ENCODE measurements around the gene GGTA1. TPM values are rescaled to one million over a fixed set of nuclear protein-coding genes. Genes with fewer than 3 reads are reported as not detected.

Gene GGTA1
- total and polyA plus RNA-seq, 7 donors, result 0.50 to 7.0 (median 1.7) TPM

- peaks cover 0 to 48% (median 3%) of the 10 kb centered on the region in 3 donors for H3K27me3 ChIP-seq (ENCODE audit: insufficient read depth in 3 of 3, low read length in 2 of 3)
- WGBS, 3 donors, result 1 to 2% (median 2%) methylated on average over 29 of the region's 29 CpGs
- TF ChIP-seq, protein P1, sequence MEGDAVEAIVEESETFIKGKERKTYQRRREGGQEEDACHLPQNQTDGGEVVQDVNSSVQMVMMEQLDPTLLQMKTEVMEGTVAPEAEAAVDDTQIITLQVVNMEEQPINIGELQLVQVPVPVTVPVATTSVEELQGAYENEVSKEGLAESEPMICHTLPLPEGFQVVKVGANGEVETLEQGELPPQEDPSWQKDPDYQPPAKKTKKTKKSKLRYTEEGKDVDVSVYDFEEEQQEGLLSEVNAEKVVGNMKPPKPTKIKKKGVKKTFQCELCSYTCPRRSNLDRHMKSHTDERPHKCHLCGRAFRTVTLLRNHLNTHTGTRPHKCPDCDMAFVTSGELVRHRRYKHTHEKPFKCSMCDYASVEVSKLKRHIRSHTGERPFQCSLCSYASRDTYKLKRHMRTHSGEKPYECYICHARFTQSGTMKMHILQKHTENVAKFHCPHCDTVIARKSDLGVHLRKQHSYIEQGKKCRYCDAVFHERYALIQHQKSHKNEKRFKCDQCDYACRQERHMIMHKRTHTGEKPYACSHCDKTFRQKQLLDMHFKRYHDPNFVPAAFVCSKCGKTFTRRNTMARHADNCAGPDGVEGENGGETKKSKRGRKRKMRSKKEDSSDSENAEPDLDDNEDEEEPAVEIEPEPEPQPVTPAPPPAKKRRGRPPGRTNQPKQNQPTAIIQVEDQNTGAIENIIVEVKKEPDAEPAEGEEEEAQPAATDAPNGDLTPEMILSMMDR (IDR thresholded peaks at IDR 0.05), result no peak
- intact Hi-C loops (cut with DNase I), result loop anchor here in 1 of 2 donors (5.0 kb wide), 1 partner anchor 36 kb away; no protein-coding TSS in a partner anchor
- no peaks in the 10 kb centered on the region for H3K36me3 ChIP-seq (ENCODE audit: insufficient read depth in 1 of 2, low read depth in 1 of 2)
- ATAC-seq, result peak; percentile 20 to 58 (median 26)
- H3K4me3 ChIP-seq, result peak overlapping the region; percentile 77
- peaks cover 7% of the 10 kb centered on the region for H3K9me3 ChIP-seq
- peak; percentile 37 to 63 for DNase-seq
- peak overlapping the region; percentile 52 for H3K27ac ChIP-seq
- peaks cover 16% of the 10 kb centered on the region for H3K4me1 ChIP-seq
Observed at GRCh38 chr9:121498487-121499176, 1.0 kb downstream of the GGTA1 start.

DNA sequence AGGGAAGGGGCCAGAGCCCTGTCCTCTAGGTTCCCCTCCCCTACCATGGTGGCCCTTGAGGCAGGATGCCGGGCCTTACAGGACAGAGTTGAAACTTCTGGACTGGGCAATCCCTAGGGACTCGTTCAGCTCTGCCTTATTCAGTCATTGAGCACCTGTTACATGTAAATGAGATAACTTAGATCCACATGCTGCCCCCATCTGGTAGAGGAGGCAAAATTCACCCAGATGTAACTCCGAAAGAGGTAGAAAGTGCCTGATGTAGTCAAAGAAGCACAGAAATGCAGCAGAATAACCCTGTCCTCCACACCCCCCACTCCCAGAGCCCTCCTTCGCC is 1.5 kb downstream of the GGTA1 start:
- H3K4me3 ChIP-seq, result peak overlapping the region; percentile 77
- DNase-seq (no peak), ATAC-seq (peak; percentile 74 to 84 (median 81))
- H3K4me1 ChIP-seq, result peaks cover 16% of the 10 kb centered on the region
- WGBS, 3 donors, result 0 to 9% (median 1%) methylated on average over 4 of the region's 4 CpGs
- no peak overlapping the region for H3K27ac ChIP-seq
- peaks cover 7% of the 10 kb centered on the region for H3K9me3 ChIP-seq
- H3K36me3 ChIP-seq (ENCODE audit: insufficient read depth in 1 of 2, low read depth in 1 of 2), result no peaks in the 10 kb centered on the region
- intact Hi-C loops (cut with DNase I), result loop anchor here in 1 of 2 donors (5.0 kb wide), 1 partner anchor 36 kb away; no protein-coding TSS in a partner anchor
- TF ChIP-seq, protein P1 (IDR thresholded peaks at IDR 0.05), result peak; percentile 68
- peaks cover 0 to 48% (median 3%) of the 10 kb centered on the region in 3 donors for H3K27me3 ChIP-seq (ENCODE audit: insufficient read depth in 3 of 3, low read length in 2 of 3)

DNA sequence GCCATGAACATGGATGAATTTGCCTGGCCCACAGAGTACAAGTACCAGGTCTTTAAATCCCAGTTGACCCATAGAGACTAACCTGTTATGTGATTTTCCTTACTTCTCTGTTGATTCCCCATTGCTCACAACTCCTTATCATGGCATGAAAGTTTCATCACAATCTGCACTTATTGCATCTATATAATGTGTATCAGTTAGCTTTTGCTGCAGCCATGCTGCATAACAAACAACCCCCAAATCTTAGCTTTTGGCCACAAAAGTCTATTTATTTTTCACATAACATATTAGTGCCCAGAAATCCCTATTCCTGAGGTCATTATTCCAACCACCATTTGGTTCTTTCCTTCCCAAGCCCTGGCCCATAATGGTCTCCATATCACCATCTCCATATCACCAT is 3.7 kb downstream of the GGTA1 start:
- no peak for DNase-seq
- TF ChIP-seq, protein P1 (IDR thresholded peaks at IDR 0.05), result no peak
- Histone ChIP-seq H3K4me1 (peaks cover 16% of the 10 kb centered on the region), H3K27ac (no peak overlapping the region), H3K27me3 (ENCODE audit: insufficient read depth in 3 of 3, low read length in 2 of 3) (peaks cover 0 to 26% (median 2%) of the 10 kb centered on the region in 3 donors), H3K9me3 (peaks cover 7% of the 10 kb centered on the region), H3K36me3 (ENCODE audit: insufficient read depth in 1 of 2, low read depth in 1 of 2) (no peaks in the 10 kb centered on the region), H3K4me3 (no peak overlapping the region)
- intact Hi-C loops (cut with DNase I), result loop anchor here in 1 of 2 donors (5.0 kb wide), 1 partner anchor 34 kb away; no protein-coding TSS in a partner anchor
- no peak for ATAC-seq

GRCh38 chr9:121494192-121494591 is 5.5 kb downstream of the GGTA1 start:
- ATAC-seq, result no peak
- H3K27ac ChIP-seq, result no peak overlapping the region
- intact Hi-C loops (cut with DNase I), result no loop called here

More at GRCh38 chr9:121494192-121494591, 5.5 kb downstream of the GGTA1 start:
- Histone ChIP-seq H3K27me3 (ENCODE audit: insufficient read depth in 3 of 3, low read length in 2 of 3) (peaks cover 0 to 13% (median 2%) of the 10 kb centered on the region in 3 donors), H3K4me3 (no peak overlapping the region), H3K9me3 (peaks cover 7% of the 10 kb centered on the region), H3K36me3 (ENCODE audit: insufficient read depth in 1 of 2, low read depth in 1 of 2) (no peaks in the 10 kb centered on the region), H3K4me1 (peaks cover 11% of the 10 kb centered on the region)
- DNase-seq, result no peak
- 38 to 71% (median 52%) methylated on average over 3 of the region's 3 CpGs for WGBS, 3 donors
- TF ChIP-seq, protein P1 (IDR thresholded peaks at IDR 0.05), result no peak
